Stimulated activated CD4-positive, alpha-beta T cell treated with anti-CD3 and anti-CD28 coated beads, Interleukin-1b, Interleukin-23, amount 100 ng/mL, for 48 hours (primary cell): ENCODE data around the gene FXYD5.
A peak's percentile ranks its signal among the peaks of the same experiment; 100 is the strongest.
"Not testable (repeated sequence)": the region's sequence is repeated elsewhere in the genome, so short reads cannot be mapped to it uniquely, and the experiment has no call there.

Experiments
- DNase-seq: peaks from one replicate; pipeline ENCODE4 v3.0.0-alpha.2; 2020

Gene FXYD5

GRCh38 chr19:35120492-35120891 lies 34.0 kb upstream of the FXYD5 start:
- DNase-seq: no peak

- no peak for DNase-seq
These were observed 33.6 kb upstream of the FXYD5 start for GRCh38 chr19:35120898-35121297.

- no peak for DNase-seq
These were observed 31.6 kb upstream of the FXYD5 start for GRCh38 chr19:35122687-35123551.

GRCh38 chr19:35123573-35123972 lies 31.0 kb upstream of the FXYD5 start:
- no peak for DNase-seq

GRCh38 chr19:35124098-35125060 lies 30.2 kb upstream of the FXYD5 start:
- peak; percentile 89 for DNase-seq

GRCh38 chr19:35125270-35125717 lies 29.2 kb upstream of the FXYD5 start:
- no peak for DNase-seq

GRCh38 chr19:35125749-35126623 lies 28.5 kb upstream of the FXYD5 start:
- no peak for DNase-seq

- DNase-seq: no peak
These were observed 27.9 kb upstream of the FXYD5 start for GRCh38 chr19:35126624-35126959.

- DNase-seq: no peak
These were observed 26.7 kb upstream of the FXYD5 start for GRCh38 chr19:35127871-35128270.

- no peak for DNase-seq
These were observed 26.0 kb upstream of the FXYD5 start for GRCh38 chr19:35128398-35129057.

- DNase-seq: not testable (repeated sequence)
These were observed 24.7 kb upstream of the FXYD5 start for GRCh38 chr19:35129724-35130274.

GRCh38 chr19:35130761-35131720 lies 23.5 kb upstream of the FXYD5 start:
- DNase-seq: no peak

GRCh38 chr19:35132254-35132653 lies 22.3 kb upstream of the FXYD5 start:
- DNase-seq: no peak

GRCh38 chr19:35133826-35134225 lies 20.7 kb upstream of the FXYD5 start:
- DNase-seq: no peak

- no peak for DNase-seq
These were observed 19.8 kb upstream of the FXYD5 start, which contains the start of gene LGI4 for GRCh38 chr19:35134601-35135242. Gene LGI4 (minus strand): TSS chr19:35135059. CDS start chr19:35134680, 379 bp downstream.

- peak; percentile 70 for DNase-seq
These were observed 19.1 kb upstream of the FXYD5 start for GRCh38 chr19:35135389-35135909.

- no peak for DNase-seq
These were observed 18.3 kb upstream of the FXYD5 start for GRCh38 chr19:35136231-35136630.

- no peak for DNase-seq
These were observed 17.4 kb upstream of the FXYD5 start for GRCh38 chr19:35136977-35137702.
